ENCODE data around the gene CECR2.

GRCh38 chr22:17598318-17598717 lies 229.1 kb downstream of the CECR2 start:
- TF ChIP-seq POLR2A (IDR thresholded peaks at IDR 0.05) = no peak
- TF ChIP-seq, protein P1, sequence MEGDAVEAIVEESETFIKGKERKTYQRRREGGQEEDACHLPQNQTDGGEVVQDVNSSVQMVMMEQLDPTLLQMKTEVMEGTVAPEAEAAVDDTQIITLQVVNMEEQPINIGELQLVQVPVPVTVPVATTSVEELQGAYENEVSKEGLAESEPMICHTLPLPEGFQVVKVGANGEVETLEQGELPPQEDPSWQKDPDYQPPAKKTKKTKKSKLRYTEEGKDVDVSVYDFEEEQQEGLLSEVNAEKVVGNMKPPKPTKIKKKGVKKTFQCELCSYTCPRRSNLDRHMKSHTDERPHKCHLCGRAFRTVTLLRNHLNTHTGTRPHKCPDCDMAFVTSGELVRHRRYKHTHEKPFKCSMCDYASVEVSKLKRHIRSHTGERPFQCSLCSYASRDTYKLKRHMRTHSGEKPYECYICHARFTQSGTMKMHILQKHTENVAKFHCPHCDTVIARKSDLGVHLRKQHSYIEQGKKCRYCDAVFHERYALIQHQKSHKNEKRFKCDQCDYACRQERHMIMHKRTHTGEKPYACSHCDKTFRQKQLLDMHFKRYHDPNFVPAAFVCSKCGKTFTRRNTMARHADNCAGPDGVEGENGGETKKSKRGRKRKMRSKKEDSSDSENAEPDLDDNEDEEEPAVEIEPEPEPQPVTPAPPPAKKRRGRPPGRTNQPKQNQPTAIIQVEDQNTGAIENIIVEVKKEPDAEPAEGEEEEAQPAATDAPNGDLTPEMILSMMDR (IDR thresholded peaks at IDR 0.05) = no peak

Measured in upper lobe of left lung (tissue), 4 donors.